GM23338 (cell line): ENCODE data around the gene TMEM127. TPM values are rescaled to one million over a fixed set of nuclear protein-coding genes. Genes with fewer than 3 reads are reported as not detected.

Source experiments
- ATAC-seq: fragments of 200-7000 bp; cut with Tn5 transposase; 3 replicates; pipeline ENCODE4 v1.9.1; 2020
- DNase-seq: peaks from one replicate; pipeline ENCODE4 v3.0.0-alpha.2; 2015; ENCODE audit warnings: low spot score
- H2AFZ ChIP-seq: fragments of 200-600 bp; sonication (generic); 2 replicates; pipeline ENCODE4 v1.8.0; 2016; ENCODE audit warnings: antibody characterized with exemption, mild to moderate bottlenecking, moderate library complexity
- H3F3A ChIP-seq: fragments of 200-600 bp; sonication (generic); replicated peaks from 2 replicates; pipeline ENCODE4 v1.8.0; 2017; ENCODE audit warnings: antibody characterized with exemption, mixed run types, low read depth
- H3K27ac ChIP-seq: fragments of 200-600 bp; sonication (generic); 2 replicates; pipeline ENCODE4 v1.6.1; 2016; ENCODE audit warnings: low read depth
- H3K27me3 ChIP-seq: fragments of 200-600 bp; sonication (generic); 2 replicates; pipeline ENCODE4 v1.8.0; 2016; ENCODE audit warnings: mild to moderate bottlenecking, mixed run types, moderate library complexity; ENCODE audit not compliant: insufficient read depth
- H3K36me3 ChIP-seq: fragments of 200-600 bp; sonication (generic); 2 replicates; pipeline ENCODE4 v1.8.0; 2016; ENCODE audit warnings: mild to moderate bottlenecking; ENCODE audit not compliant: insufficient read depth
- H3K4me1 ChIP-seq: fragments of 200-600 bp; sonication (generic); 2 replicates; pipeline ENCODE4 v1.8.0; 2016; ENCODE audit warnings: mild to moderate bottlenecking, moderate library complexity; ENCODE audit not compliant: insufficient read depth
- H3K4me2 ChIP-seq: fragments of 200-600 bp; sonication (generic); 2 replicates; pipeline ENCODE4 v1.7.1; 2017; ENCODE audit warnings: mixed run types
- H3K4me3 ChIP-seq: fragments of 200-600 bp; sonication (generic); 2 replicates; pipeline ENCODE4 v1.6.1; 2016; ENCODE audit warnings: mixed run types
- H3K79me2 ChIP-seq: fragments of 200-600 bp; sonication (generic); replicated peaks from 2 replicates; pipeline ENCODE4 v1.8.0; 2017; ENCODE audit warnings: mild to moderate bottlenecking; ENCODE audit not compliant: insufficient read depth
- H3K9me2 ChIP-seq: fragments of 200-600 bp; sonication (generic); 2 replicates; pipeline ENCODE4 v1.8.0; 2017; ENCODE audit not compliant: insufficient read depth
- H4K20me1 ChIP-seq: fragments of 200-600 bp; sonication (generic); replicated peaks from 2 replicates; pipeline ENCODE4 v1.8.0; 2017; ENCODE audit warnings: mild to moderate bottlenecking; ENCODE audit not compliant: insufficient read depth
- H3K27ac Mint-ChIP-seq: 2 replicates; pipeline ENCODE4 v1.8.0; 2020; ENCODE audit warnings: inconsistent platforms, mild to moderate bottlenecking, moderate library complexity, mixed read lengths
- H3K27me3 Mint-ChIP-seq: 3 replicates; pipeline ENCODE4 v1.8.0; 2022; ENCODE audit warnings: low read depth, mild to moderate bottlenecking, moderate library complexity, mixed read lengths, inconsistent platforms; ENCODE audit not compliant: insufficient read depth, poor library complexity
- H3K36me3 Mint-ChIP-seq: 3 replicates; pipeline ENCODE4 v1.8.0; 2021; ENCODE audit warnings: low read depth, mild to moderate bottlenecking, inconsistent platforms, moderate library complexity, mixed read lengths
- H3K4me1 Mint-ChIP-seq: 3 replicates; pipeline ENCODE4 v1.8.0; 2020; ENCODE audit warnings: mild to moderate bottlenecking, inconsistent platforms, mixed read lengths
- H3K4me3 Mint-ChIP-seq: 3 replicates; pipeline ENCODE4 v1.8.0; 2021; ENCODE audit warnings: moderate library complexity, mild to moderate bottlenecking, inconsistent platforms, mixed read lengths
- H3K9me3 Mint-ChIP-seq: 3 replicates; pipeline ENCODE4 v1.8.0; 2020; ENCODE audit warnings: moderate library complexity, mild to moderate bottlenecking, inconsistent platforms, mixed read lengths
- CREB1 ChIP-seq: fragments of 250-450 bp; sonication (Bioruptor Pico); IDR thresholded peaks from 2 replicates; pipeline ENCODE4 v1.5.0; 2020; ENCODE audit warnings: low read depth, mild to moderate bottlenecking, moderate library complexity
- CTCF ChIP-seq, 2 experiments: fragments of 200-600 bp in 1 of 2; sonication (generic) in 1 of 2; conservative IDR thresholded peaks; 2 replicates each; pipeline versions ENCODE4 v1.5.1 to v1.6.1; 2016 to 2017; ENCODE audit warnings: antibody characterized with exemption in 2 of 2, low read depth in 2 of 2, mild to moderate bottlenecking in 2 of 2, moderate library complexity in 1 of 2
- ETS1 ChIP-seq: IDR thresholded peaks from 2 replicates; pipeline ENCODE4 v1.6.1; 2016; ENCODE audit warnings: antibody characterized with exemption
- JUNB ChIP-seq: IDR thresholded peaks from one replicate; pipeline ENCODE4 v1.6.1; 2016; ENCODE audit warnings: antibody characterized with exemption; ENCODE audit not compliant: unreplicated experiment
- NANOG ChIP-seq: IDR thresholded peaks from 2 replicates; pipeline ENCODE4 v1.6.1; 2016; ENCODE audit warnings: antibody characterized with exemption, borderline replicate concordance
- POLR2AphosphoS5 ChIP-seq: IDR thresholded peaks from 2 replicates; pipeline ENCODE4 v1.6.1; 2016; ENCODE audit warnings: antibody characterized with exemption, low read depth
- REST ChIP-seq: IDR thresholded peaks from one replicate; pipeline ENCODE4 v1.6.1; 2018; ENCODE audit warnings: antibody characterized with exemption; ENCODE audit not compliant: unreplicated experiment
- STAT1 ChIP-seq: IDR thresholded peaks from one replicate; pipeline ENCODE4 v1.6.1; 2016; ENCODE audit warnings: antibody characterized with exemption; ENCODE audit not compliant: unreplicated experiment
- ZNF114 ChIP-seq: fragments of 250-450 bp; sonication (Bioruptor Pico); IDR thresholded peaks from 2 replicates; pipeline ENCODE4 v1.5.0; 2020; ENCODE audit warnings: mild to moderate bottlenecking, moderate library complexity
- polyA plus RNA-seq: library from polyadenylated mRNA; unstranded; fragments of >200 nt; fragmentation: Nextera tagmentation; extraction: Ambion mirVana; gene quantifications from 2 replicates; pipeline ENCODE4 v1.2.1, GENCODE V29; 2016
- total RNA-seq: library from RNA; depleted of rRNA; stranded (reverse); fragments of >200 nt; shearing (Covaris generic); gene quantifications from 2 replicates; pipeline ENCODE4 v1.2.3, GENCODE V29; 2014

TMEM127 gene
- total and polyA plus RNA-seq, 2 experiments from 2014 or later, result 4.9 to 19.9 TPM

- DNase-seq (no peak), ATAC-seq (no peak)
- H3K4me1 ChIP-seq, result no peaks in the 10 kb centered on the region; the same call in 1 of the 2 replicates
- no peaks in the 10 kb centered on the region for H4K20me1 ChIP-seq
- H3K4me2 ChIP-seq, result no peak overlapping the region
- H3K27me3 ChIP-seq, result no peaks in the 10 kb centered on the region
- H3K9me2 ChIP-seq, result peaks cover 4% of the 10 kb centered on the region; the same call in 1 of the 2 replicates
- H3K79me2 ChIP-seq, result no peaks in the 10 kb centered on the region
- no peaks in the 10 kb centered on the region for H3K36me3 Mint-ChIP-seq
- no peak overlapping the region for H3K4me3 ChIP-seq
- no peak overlapping the region for H3K27ac ChIP-seq
- no peak overlapping the region for H2AFZ ChIP-seq
- peaks cover 4% of the 10 kb centered on the region for H3K27me3 Mint-ChIP-seq
- peaks cover 19% of the 10 kb centered on the region for H3K4me1 Mint-ChIP-seq
- H3K4me3 Mint-ChIP-seq, result no peak overlapping the region
- no peaks in the 10 kb centered on the region for H3K36me3 ChIP-seq
- no peaks in the 10 kb centered on the region for H3F3A ChIP-seq
- no peak for TF ChIP-seq ZNF114 (CRISPR knock-in tag)
- TF ChIP-seq JUNB, result no peak
- no peak for TF ChIP-seq POLR2AphosphoS5
- no peak for TF ChIP-seq CTCF (conservative IDR thresholded peaks at IDR 0.05; ENCODE audit: low read depth in 2 of 2)
- no peak for TF ChIP-seq STAT1
- no peak for TF ChIP-seq NANOG
- no peak for TF ChIP-seq ETS1
- TF ChIP-seq CREB1 (CRISPR knock-in tag), result no peak
- TF ChIP-seq REST, result no peak
- H3K27ac Mint-ChIP-seq, result no peak overlapping the region
- H3K9me3 Mint-ChIP-seq, result no peaks in the 10 kb centered on the region
Measured at GRCh38 chr2:96238266-96238665, 27.5 kb downstream of the TMEM127 start.

- TF ChIP-seq REST (no peak), ETS1 (no peak), NANOG (no peak), POLR2AphosphoS5 (no peak)
- H3K36me3 ChIP-seq, result no peaks in the 10 kb centered on the region
- ATAC-seq, result no peak
Measured at GRCh38 chr2:96236882-96237281, 28.9 kb downstream of the TMEM127 start.

More at GRCh38 chr2:96236882-96237281, 28.9 kb downstream of the TMEM127 start:
- no peaks in the 10 kb centered on the region for H3F3A ChIP-seq
- no peaks in the 10 kb centered on the region for H3K27me3 ChIP-seq
- H3K4me3 Mint-ChIP-seq, result no peak overlapping the region
- peaks cover 4% of the 10 kb centered on the region; the same call in 1 of the 2 replicates for H3K9me2 ChIP-seq
- H3K4me2 ChIP-seq, result no peak overlapping the region
- H3K36me3 Mint-ChIP-seq, result no peaks in the 10 kb centered on the region
- no peaks in the 10 kb centered on the region for H4K20me1 ChIP-seq
- H3K79me2 ChIP-seq, result no peaks in the 10 kb centered on the region
- peaks cover 4% of the 10 kb centered on the region for H3K27me3 Mint-ChIP-seq
- H2AFZ ChIP-seq, result no peak overlapping the region
- H3K4me3 ChIP-seq, result no peak overlapping the region
- H3K4me1 ChIP-seq, result no peaks in the 10 kb centered on the region; the same call in 1 of the 2 replicates
- no peak for DNase-seq
- H3K27ac Mint-ChIP-seq, result no peak overlapping the region
- H3K4me1 Mint-ChIP-seq, result peaks cover 19% of the 10 kb centered on the region
- H3K9me3 Mint-ChIP-seq, result no peaks in the 10 kb centered on the region
- no peak overlapping the region for H3K27ac ChIP-seq
